ENCODE data around the gene OVOL1. TPM values are rescaled to one million over a fixed set of nuclear protein-coding genes. Genes with fewer than 3 reads are reported as not detected.

Gene OVOL1
- total RNA-seq, 3 donors from 2014 or later (not counting 1 experiment from before 2014, with no cell fraction given), result 0.11 to 0.12 TPM; not detected in 1

DNA sequence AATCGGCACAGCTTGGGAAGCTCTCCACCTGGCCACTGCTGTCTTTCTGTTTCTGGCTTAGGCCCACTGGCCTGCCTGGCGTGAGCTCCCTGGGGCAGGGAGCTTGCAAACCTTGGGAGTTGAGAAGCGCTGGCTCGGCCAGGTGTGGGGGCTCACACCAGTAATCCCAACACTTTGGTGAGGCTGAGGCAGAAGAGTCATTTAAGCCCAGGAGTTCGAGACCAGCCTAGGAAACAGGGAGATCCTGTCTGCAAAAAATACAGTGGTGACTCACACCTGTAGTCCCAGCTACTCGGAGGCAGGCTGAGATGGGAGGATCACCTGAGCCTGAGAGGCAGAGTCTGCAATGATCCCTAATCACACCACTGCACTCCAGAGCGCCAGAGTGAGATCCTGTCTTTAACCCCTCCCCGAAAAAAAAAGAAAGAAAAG lies 10.1 kb upstream of the OVOL1 start:
- H3K36me3 ChIP-seq (ENCODE audit: control insufficient read depth, insufficient read depth, low read length), result peaks cover 22% of the 10 kb centered on the region
- DNase-seq, result no peak
- WGBS (ENCODE audit: insufficient coverage), result 90% methylated on average over 8 of the region's 8 CpGs
- no peak for ATAC-seq
- intact Hi-C loops (cut with micrococcal nuclease), result no loop called here
- H3K9me3 Mint-ChIP-seq, result no peaks in the 10 kb centered on the region
- no peak overlapping the region for H3K27ac Mint-ChIP-seq
- no peaks in the 10 kb centered on the region for H3K27me3 ChIP-seq (ENCODE audit: control insufficient read depth, insufficient read depth, low read length)
- H3K4me3 ChIP-seq (ENCODE audit: low read length), result no peak overlapping the region
- H3K4me3 Mint-ChIP-seq, result no peak overlapping the region
- peaks cover 27% of the 10 kb centered on the region for H3K4me1 ChIP-seq (ENCODE audit: control insufficient read depth, insufficient read depth, low read length)
- no peaks in the 10 kb centered on the region for H3K36me3 Mint-ChIP-seq
- no peaks in the 10 kb centered on the region for H3K27me3 Mint-ChIP-seq (ENCODE audit: low read depth in 2 of 2)
- TF ChIP-seq, protein P1, sequence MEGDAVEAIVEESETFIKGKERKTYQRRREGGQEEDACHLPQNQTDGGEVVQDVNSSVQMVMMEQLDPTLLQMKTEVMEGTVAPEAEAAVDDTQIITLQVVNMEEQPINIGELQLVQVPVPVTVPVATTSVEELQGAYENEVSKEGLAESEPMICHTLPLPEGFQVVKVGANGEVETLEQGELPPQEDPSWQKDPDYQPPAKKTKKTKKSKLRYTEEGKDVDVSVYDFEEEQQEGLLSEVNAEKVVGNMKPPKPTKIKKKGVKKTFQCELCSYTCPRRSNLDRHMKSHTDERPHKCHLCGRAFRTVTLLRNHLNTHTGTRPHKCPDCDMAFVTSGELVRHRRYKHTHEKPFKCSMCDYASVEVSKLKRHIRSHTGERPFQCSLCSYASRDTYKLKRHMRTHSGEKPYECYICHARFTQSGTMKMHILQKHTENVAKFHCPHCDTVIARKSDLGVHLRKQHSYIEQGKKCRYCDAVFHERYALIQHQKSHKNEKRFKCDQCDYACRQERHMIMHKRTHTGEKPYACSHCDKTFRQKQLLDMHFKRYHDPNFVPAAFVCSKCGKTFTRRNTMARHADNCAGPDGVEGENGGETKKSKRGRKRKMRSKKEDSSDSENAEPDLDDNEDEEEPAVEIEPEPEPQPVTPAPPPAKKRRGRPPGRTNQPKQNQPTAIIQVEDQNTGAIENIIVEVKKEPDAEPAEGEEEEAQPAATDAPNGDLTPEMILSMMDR (IDR thresholded peaks at IDR 0.05), result no peak
- no peak overlapping the region for H3K27ac ChIP-seq (ENCODE audit: low read length)
- H3K9me3 ChIP-seq (ENCODE audit: control insufficient read depth, insufficient read depth, low read length), result no peaks in the 10 kb centered on the region
- H3K4me1 Mint-ChIP-seq, result peaks cover 6 to 20% of the 10 kb centered on the region in 2 donors

DNA sequence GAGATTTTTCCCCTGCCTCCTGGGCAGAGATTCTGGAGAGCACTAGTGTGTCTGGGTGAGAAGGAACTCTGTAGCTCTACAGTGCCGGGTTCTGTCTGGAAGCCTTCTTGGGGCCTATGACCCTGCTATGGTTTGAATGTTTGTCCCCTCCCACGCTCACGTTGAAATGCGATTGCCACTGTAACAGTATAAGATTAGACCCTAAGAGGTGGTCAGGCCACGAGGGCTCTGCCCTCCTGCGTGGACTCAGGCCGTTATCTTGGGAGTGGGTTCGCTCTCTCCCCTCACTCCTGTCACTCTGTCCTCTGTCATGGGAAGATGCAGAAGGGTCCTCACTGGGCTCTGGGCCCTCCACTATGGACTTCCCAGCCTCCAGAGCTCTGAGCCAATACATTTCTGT lies 9.6 kb upstream of the OVOL1 start:
- Histone ChIP-seq H3K9me3 (ENCODE audit: control insufficient read depth, insufficient read depth, low read length) (no peaks in the 10 kb centered on the region), H3K4me3 (ENCODE audit: low read length) (no peak overlapping the region), H3K27ac (ENCODE audit: low read length) (no peak overlapping the region), H3K27me3 (ENCODE audit: control insufficient read depth, insufficient read depth, low read length) (no peaks in the 10 kb centered on the region), H3K4me1 (ENCODE audit: control insufficient read depth, insufficient read depth, low read length) (peaks cover 27% of the 10 kb centered on the region), H3K36me3 (ENCODE audit: control insufficient read depth, insufficient read depth, low read length) (peaks cover 22% of the 10 kb centered on the region)
- 95% methylated on average over 8 of the region's 8 CpGs for WGBS (ENCODE audit: insufficient coverage)
- Mint-ChIP-seq H3K4me1 (peaks cover 6 to 20% of the 10 kb centered on the region in 2 donors), H3K9me3 (no peaks in the 10 kb centered on the region), H3K4me3 (no peak overlapping the region), H3K36me3 (no peaks in the 10 kb centered on the region), H3K27me3 (ENCODE audit: low read depth in 2 of 2) (no peaks in the 10 kb centered on the region), H3K27ac (no peak overlapping the region)
- no peak for ATAC-seq
- intact Hi-C loops (cut with micrococcal nuclease), result no loop called here
- DNase-seq, result no peak
- TF ChIP-seq, protein P1 (IDR thresholded peaks at IDR 0.05), result no peak

DNA sequence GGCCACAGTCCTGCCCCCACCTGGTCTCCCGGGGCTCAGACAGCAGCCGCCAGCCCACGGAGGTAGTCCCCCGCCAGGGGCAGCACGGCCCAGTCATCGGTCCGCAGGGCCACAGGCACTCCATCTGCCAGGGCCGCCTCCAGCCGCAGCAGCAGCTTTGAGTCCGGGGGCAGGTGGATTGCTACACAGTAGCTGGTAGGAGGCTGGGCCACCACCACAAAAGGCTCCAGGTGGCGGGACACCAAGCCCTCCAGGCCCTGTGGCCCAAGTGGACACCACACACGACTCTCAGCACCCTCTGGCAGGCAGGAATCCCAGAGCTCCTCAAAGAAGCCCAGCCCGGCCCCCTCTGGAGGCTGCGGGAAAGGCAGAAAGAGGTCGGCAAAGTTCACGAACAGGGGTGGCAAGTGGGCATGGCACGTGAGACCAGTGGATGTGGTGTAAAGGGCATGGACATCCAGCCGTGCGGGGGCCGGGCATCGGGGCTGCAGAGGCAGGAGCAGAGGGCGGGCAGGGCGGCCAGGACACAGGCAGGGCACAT lies 9.0 kb upstream of the OVOL1 start:
- H3K9me3 Mint-ChIP-seq, result no peaks in the 10 kb centered on the region
- TF ChIP-seq, protein P1 (IDR thresholded peaks at IDR 0.05), result no peak
- H3K27ac Mint-ChIP-seq, result no peak overlapping the region
- H3K4me3 Mint-ChIP-seq, result peak overlapping the region; percentile 13
- DNase-seq, result no peak
- intact Hi-C loops (cut with micrococcal nuclease), result no loop called here
- Histone ChIP-seq H3K27me3 (ENCODE audit: control insufficient read depth, insufficient read depth, low read length) (no peaks in the 10 kb centered on the region), H3K4me3 (ENCODE audit: low read length) (no peak overlapping the region), H3K36me3 (ENCODE audit: control insufficient read depth, insufficient read depth, low read length) (peaks cover 22% of the 10 kb centered on the region), H3K9me3 (ENCODE audit: control insufficient read depth, insufficient read depth, low read length) (no peaks in the 10 kb centered on the region), H3K27ac (ENCODE audit: low read length) (no peak overlapping the region), H3K4me1 (ENCODE audit: control insufficient read depth, insufficient read depth, low read length) (peaks cover 27% of the 10 kb centered on the region)
- ATAC-seq, result no peak
- H3K4me1 Mint-ChIP-seq, result peaks cover 6 to 20% of the 10 kb centered on the region in 2 donors
- H3K36me3 Mint-ChIP-seq, result no peaks in the 10 kb centered on the region
- 95% methylated on average over 23 of the region's 23 CpGs for WGBS (ENCODE audit: insufficient coverage)
- H3K27me3 Mint-ChIP-seq (ENCODE audit: low read depth in 2 of 2), result no peaks in the 10 kb centered on the region

DNA sequence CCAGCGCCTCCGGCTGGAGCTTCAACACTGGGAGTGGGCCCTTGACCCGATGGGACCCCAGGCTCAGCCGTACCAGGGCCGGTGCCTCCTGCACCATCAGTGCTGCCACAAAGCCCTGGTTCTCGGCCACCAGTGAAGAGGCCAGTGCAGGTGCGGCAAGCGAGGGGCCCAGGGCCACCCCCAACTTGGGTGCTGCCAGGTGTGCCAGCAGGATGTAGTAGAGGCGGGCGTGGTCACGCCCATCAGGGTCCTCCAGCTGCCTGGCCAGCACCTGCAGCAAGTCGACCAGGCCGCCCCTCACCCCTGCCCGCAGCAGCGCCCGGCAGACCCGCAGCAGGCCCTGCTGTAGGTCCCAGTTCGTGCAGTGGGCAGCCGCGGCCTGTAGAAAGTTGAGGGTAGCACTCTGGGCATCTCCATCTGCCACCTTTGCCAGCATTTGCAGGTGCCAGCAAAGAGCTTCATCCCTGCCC lies 8.4 kb upstream of the OVOL1 start:
- no peak overlapping the region for H3K27ac ChIP-seq (ENCODE audit: low read length)
- ATAC-seq, result no peak
- no peak overlapping the region for H3K4me3 ChIP-seq (ENCODE audit: low read length)
- peaks cover 6 to 20% of the 10 kb centered on the region in 2 donors for H3K4me1 Mint-ChIP-seq
- H3K9me3 ChIP-seq (ENCODE audit: control insufficient read depth, insufficient read depth, low read length), result no peaks in the 10 kb centered on the region
- peaks cover 22% of the 10 kb centered on the region for H3K36me3 ChIP-seq (ENCODE audit: control insufficient read depth, insufficient read depth, low read length)
- no peaks in the 10 kb centered on the region for H3K9me3 Mint-ChIP-seq
- peaks cover 27% of the 10 kb centered on the region for H3K4me1 ChIP-seq (ENCODE audit: control insufficient read depth, insufficient read depth, low read length)
- H3K36me3 Mint-ChIP-seq, result no peaks in the 10 kb centered on the region
- TF ChIP-seq, protein P1 (IDR thresholded peaks at IDR 0.05), result no peak
- no peaks in the 10 kb centered on the region for H3K27me3 Mint-ChIP-seq (ENCODE audit: low read depth in 2 of 2)
- H3K4me3 Mint-ChIP-seq, result no peak overlapping the region
- DNase-seq, result no peak
- no peaks in the 10 kb centered on the region for H3K27me3 ChIP-seq (ENCODE audit: control insufficient read depth, insufficient read depth, low read length)
- intact Hi-C loops (cut with micrococcal nuclease), result no loop called here
- WGBS (ENCODE audit: insufficient coverage), result 96% methylated on average over 20 of the region's 20 CpGs
- H3K27ac Mint-ChIP-seq, result no peak overlapping the region

All from natural killer cell (primary cell).